Stomach (tissue), 4 donors: Measurements from ENCODE around the gene AXIN2.

Source experiments
- EP300 ChIP-seq: sonication (generic); formaldehyde crosslinking; IDR thresholded peaks from one replicate; pipeline ENCODE4 v1.6.1; 2017; ENCODE audit warnings: antibody characterized with exemption
- POLR2A ChIP-seq, 4 donors: fragments of 450-650 bp; IDR thresholded peaks; one replicate each; pipeline ENCODE4 v1.6.1; 2016; ENCODE audit warnings: antibody characterized with exemption in 4 of 4, control low read depth in 2 of 4, mild to moderate bottlenecking in 1 of 4, moderate library complexity in 1 of 4
- TF ChIP-seq, protein P1 (sequence below), 7 experiments: fragments of 450-650 bp in 4 of 7; fragments of 200-600 bp in 3 of 7; sonication (generic) in 3 of 7; IDR thresholded peaks; one replicate each; pipeline ENCODE4 v1.5.1; 2016 to 2019; ENCODE audit warnings: antibody characterized with exemption in 7 of 7, control low read depth in 2 of 7, mild to moderate bottlenecking in 1 of 7

- TF ChIP-seq POLR2A (IDR thresholded peaks at IDR 0.05) (no peak), EP300 (no peak)
- TF ChIP-seq, protein P1, sequence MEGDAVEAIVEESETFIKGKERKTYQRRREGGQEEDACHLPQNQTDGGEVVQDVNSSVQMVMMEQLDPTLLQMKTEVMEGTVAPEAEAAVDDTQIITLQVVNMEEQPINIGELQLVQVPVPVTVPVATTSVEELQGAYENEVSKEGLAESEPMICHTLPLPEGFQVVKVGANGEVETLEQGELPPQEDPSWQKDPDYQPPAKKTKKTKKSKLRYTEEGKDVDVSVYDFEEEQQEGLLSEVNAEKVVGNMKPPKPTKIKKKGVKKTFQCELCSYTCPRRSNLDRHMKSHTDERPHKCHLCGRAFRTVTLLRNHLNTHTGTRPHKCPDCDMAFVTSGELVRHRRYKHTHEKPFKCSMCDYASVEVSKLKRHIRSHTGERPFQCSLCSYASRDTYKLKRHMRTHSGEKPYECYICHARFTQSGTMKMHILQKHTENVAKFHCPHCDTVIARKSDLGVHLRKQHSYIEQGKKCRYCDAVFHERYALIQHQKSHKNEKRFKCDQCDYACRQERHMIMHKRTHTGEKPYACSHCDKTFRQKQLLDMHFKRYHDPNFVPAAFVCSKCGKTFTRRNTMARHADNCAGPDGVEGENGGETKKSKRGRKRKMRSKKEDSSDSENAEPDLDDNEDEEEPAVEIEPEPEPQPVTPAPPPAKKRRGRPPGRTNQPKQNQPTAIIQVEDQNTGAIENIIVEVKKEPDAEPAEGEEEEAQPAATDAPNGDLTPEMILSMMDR (IDR thresholded peaks at IDR 0.05), result no peak
These were observed 14.2 kb downstream of the AXIN2 start for GRCh38 chr17:65547253-65547670.
